ENCODE results near the gene CASP8AP2.
"Not testable (repeated sequence)": the region's sequence is repeated elsewhere in the genome, so short reads cannot be mapped to it uniquely, and the experiment has no call there.

The CASP8AP2 gene

GRCh38 chr6:89873721-89874120, 44.0 kb downstream of the CASP8AP2 start:
- H3K4me1 ChIP-seq (ENCODE audit: control insufficient read depth in 5 of 5, insufficient read depth in 5 of 5, low read length in 5 of 5), result no peaks in the 10 kb centered on the region
- H3K9me3 ChIP-seq (ENCODE audit: control insufficient read depth in 5 of 5, low read length in 5 of 5), result no peaks in the 10 kb centered on the region
- H3K27me3 ChIP-seq (ENCODE audit: control insufficient read depth in 5 of 5, insufficient read depth in 4 of 5, low read length in 5 of 5), result no peaks in the 10 kb centered on the region
- no peak overlapping the region for H3K4me3 ChIP-seq (ENCODE audit: low read depth in 1 of 5, low read length in 5 of 5)
- H3K36me3 ChIP-seq (ENCODE audit: control insufficient read depth in 5 of 5, insufficient read depth in 5 of 5, low read length in 5 of 5), result peaks cover 14 to 32% (median 20%) of the 10 kb centered on the region in 5 donors
- no peak overlapping the region for H3K9ac ChIP-seq (ENCODE audit: low read length in 5 of 5)
- no peak overlapping the region for H3K27ac ChIP-seq (ENCODE audit: low read depth, low read length)

GRCh38 chr6:89874438-89874837, 44.8 kb downstream of the CASP8AP2 start:
- peaks cover 14 to 32% (median 20%) of the 10 kb centered on the region in 5 donors for H3K36me3 ChIP-seq (ENCODE audit: control insufficient read depth in 5 of 5, insufficient read depth in 5 of 5, low read length in 5 of 5)
- no peak overlapping the region for H3K27ac ChIP-seq (ENCODE audit: low read depth, low read length)

GRCh38 chr6:89886378-89887120, 56.9 kb downstream of the CASP8AP2 start:
- Histone ChIP-seq H3K9me3 (ENCODE audit: control insufficient read depth in 5 of 5, low read length in 5 of 5) (peaks cover 0 to 5% (median 0%) of the 10 kb centered on the region in 5 donors), H3K4me1 (ENCODE audit: control insufficient read depth in 5 of 5, insufficient read depth in 5 of 5, low read length in 5 of 5) (peaks cover 0 to 6% (median 0%) of the 10 kb centered on the region in 5 donors), H3K9ac (ENCODE audit: low read length in 5 of 5) (no peak overlapping the region), H3K27ac (ENCODE audit: low read depth, low read length) (no peak overlapping the region), H3K36me3 (ENCODE audit: control insufficient read depth in 5 of 5, insufficient read depth in 5 of 5, low read length in 5 of 5) (no peaks in the 10 kb centered on the region), H3K27me3 (ENCODE audit: control insufficient read depth in 5 of 5, insufficient read depth in 4 of 5, low read length in 5 of 5) (peaks cover 7 to 23% (median 11%) of the 10 kb centered on the region in 5 donors), H3K4me3 (ENCODE audit: low read depth in 1 of 5, low read length in 5 of 5) (no peak overlapping the region)

More at GRCh38 chr6:89874438-89874837, 44.8 kb downstream of the CASP8AP2 start:
- H3K4me1 ChIP-seq (ENCODE audit: control insufficient read depth in 5 of 5, insufficient read depth in 5 of 5, low read length in 5 of 5), result no peaks in the 10 kb centered on the region
- H3K27me3 ChIP-seq (ENCODE audit: control insufficient read depth in 5 of 5, insufficient read depth in 4 of 5, low read length in 5 of 5), result no peaks in the 10 kb centered on the region
- no peak overlapping the region for H3K4me3 ChIP-seq (ENCODE audit: low read depth in 1 of 5, low read length in 5 of 5)
- no peak overlapping the region for H3K9ac ChIP-seq (ENCODE audit: low read length in 5 of 5)
- H3K9me3 ChIP-seq (ENCODE audit: control insufficient read depth in 5 of 5, low read length in 5 of 5), result no peaks in the 10 kb centered on the region

- Histone ChIP-seq H3K9ac (ENCODE audit: low read length in 5 of 5) (no peak overlapping the region), H3K27ac (ENCODE audit: low read depth, low read length) (no peak overlapping the region), H3K36me3 (ENCODE audit: control insufficient read depth in 5 of 5, insufficient read depth in 5 of 5, low read length in 5 of 5) (no peaks in the 10 kb centered on the region), H3K27me3 (ENCODE audit: control insufficient read depth in 5 of 5, insufficient read depth in 4 of 5, low read length in 5 of 5) (peaks cover 9 to 28% (median 14%) of the 10 kb centered on the region in 5 donors), H3K4me3 (ENCODE audit: low read depth in 1 of 5, low read length in 5 of 5) (no peak overlapping the region), H3K9me3 (ENCODE audit: control insufficient read depth in 5 of 5, low read length in 5 of 5) (peaks cover 0 to 5% (median 0%) of the 10 kb centered on the region in 5 donors), H3K4me1 (ENCODE audit: control insufficient read depth in 5 of 5, insufficient read depth in 5 of 5, low read length in 5 of 5) (peaks cover 0 to 6% (median 0%) of the 10 kb centered on the region in 5 donors)
Measured at GRCh38 chr6:89887452-89888137, 57.9 kb downstream of the CASP8AP2 start.

GRCh38 chr6:89888138-89888514, 58.4 kb downstream of the CASP8AP2 start:
- Histone ChIP-seq H3K4me3 (ENCODE audit: low read depth in 1 of 5, low read length in 5 of 5) (no peak overlapping the region), H3K27me3 (ENCODE audit: control insufficient read depth in 5 of 5, insufficient read depth in 4 of 5, low read length in 5 of 5) (peaks cover 9 to 28% (median 14%) of the 10 kb centered on the region in 5 donors)

DNA sequence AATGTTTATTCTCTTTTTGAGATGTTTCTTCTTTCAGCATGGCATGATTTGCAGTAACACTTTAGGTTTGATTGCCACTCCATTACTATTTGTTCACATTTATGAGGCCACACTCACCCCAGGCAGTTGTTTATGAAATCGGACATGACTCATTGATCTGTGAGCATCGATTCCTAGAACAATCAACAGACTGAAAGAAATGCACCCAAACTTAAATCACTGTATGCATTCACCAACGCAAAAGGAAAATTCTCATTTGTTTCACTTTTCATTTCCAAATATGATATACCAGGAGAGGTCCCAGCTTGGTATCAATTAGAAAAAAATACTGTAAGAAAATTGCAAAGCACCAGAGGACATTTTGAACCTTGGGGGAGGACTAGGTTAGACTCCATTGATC, 59.2 kb downstream of the CASP8AP2 start:
- Histone ChIP-seq H3K4me3 (ENCODE audit: low read depth in 1 of 5, low read length in 5 of 5) (no peak overlapping the region), H3K27ac (ENCODE audit: low read depth, low read length) (no peak overlapping the region), H3K9me3 (ENCODE audit: control insufficient read depth in 5 of 5, low read length in 5 of 5) (peaks cover 0 to 5% (median 0%) of the 10 kb centered on the region in 5 donors), H3K36me3 (ENCODE audit: control insufficient read depth in 5 of 5, insufficient read depth in 5 of 5, low read length in 5 of 5) (no peaks in the 10 kb centered on the region), H3K4me1 (ENCODE audit: control insufficient read depth in 5 of 5, insufficient read depth in 5 of 5, low read length in 5 of 5) (peaks cover 0 to 6% (median 0%) of the 10 kb centered on the region in 5 donors), H3K9ac (ENCODE audit: low read length in 5 of 5) (no peak overlapping the region), H3K27me3 (ENCODE audit: control insufficient read depth in 5 of 5, insufficient read depth in 4 of 5, low read length in 5 of 5) (peaks cover 9 to 33% (median 14%) of the 10 kb centered on the region in 5 donors)

More at GRCh38 chr6:89888138-89888514, 58.4 kb downstream of the CASP8AP2 start:
- Histone ChIP-seq H3K9me3 (ENCODE audit: control insufficient read depth in 5 of 5, low read length in 5 of 5) (peaks cover 0 to 5% (median 0%) of the 10 kb centered on the region in 5 donors), H3K9ac (ENCODE audit: low read length in 5 of 5) (no peak overlapping the region), H3K27ac (ENCODE audit: low read depth, low read length) (no peak overlapping the region), H3K4me1 (ENCODE audit: control insufficient read depth in 5 of 5, insufficient read depth in 5 of 5, low read length in 5 of 5) (peaks cover 0 to 6% (median 0%) of the 10 kb centered on the region in 5 donors), H3K36me3 (ENCODE audit: control insufficient read depth in 5 of 5, insufficient read depth in 5 of 5, low read length in 5 of 5) (no peaks in the 10 kb centered on the region)

- not testable (repeated sequence) for H3K9ac ChIP-seq (ENCODE audit: low read length in 5 of 5); H3K4me1 ChIP-seq (ENCODE audit: control insufficient read depth in 5 of 5, insufficient read depth in 5 of 5, low read length in 5 of 5); H3K9me3 ChIP-seq (ENCODE audit: control insufficient read depth in 5 of 5, low read length in 5 of 5); H3K27ac ChIP-seq (ENCODE audit: low read depth, low read length); H3K36me3 ChIP-seq (ENCODE audit: control insufficient read depth in 5 of 5, insufficient read depth in 5 of 5, low read length in 5 of 5); H3K4me3 ChIP-seq (ENCODE audit: low read depth in 1 of 5, low read length in 5 of 5)
- peaks cover 11 to 33% (median 16%) of the 10 kb centered on the region in 5 donors for H3K27me3 ChIP-seq (ENCODE audit: control insufficient read depth in 5 of 5, insufficient read depth in 4 of 5, low read length in 5 of 5)
Measured at GRCh38 chr6:89890845-89891528, 61.3 kb downstream of the CASP8AP2 start.

DNA sequence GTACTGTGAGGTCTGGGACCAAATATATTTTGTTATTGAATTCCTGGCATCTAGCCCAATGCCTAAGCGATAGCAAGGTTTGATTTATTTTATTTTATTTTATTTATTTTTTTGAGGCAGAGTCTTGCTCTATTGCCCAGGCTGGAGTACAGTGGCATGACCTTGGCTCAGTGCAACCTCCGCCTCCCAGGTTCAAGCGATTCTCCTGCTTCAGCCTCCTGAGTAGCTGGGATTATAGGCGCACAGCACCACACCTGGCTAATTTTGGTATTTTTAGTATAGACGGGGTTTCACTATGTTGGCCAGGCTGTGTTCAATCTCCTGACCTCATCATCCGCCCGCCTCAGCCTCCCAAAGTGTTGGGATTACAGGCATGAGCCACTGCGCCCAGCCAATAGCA, 62.9 kb downstream of the CASP8AP2 start:
- H3K4me3 ChIP-seq (ENCODE audit: low read depth in 1 of 5, low read length in 5 of 5); H3K27ac ChIP-seq (ENCODE audit: low read depth, low read length); H3K9me3 ChIP-seq (ENCODE audit: control insufficient read depth in 5 of 5, low read length in 5 of 5); H3K36me3 ChIP-seq (ENCODE audit: control insufficient read depth in 5 of 5, insufficient read depth in 5 of 5, low read length in 5 of 5); H3K9ac ChIP-seq (ENCODE audit: low read length in 5 of 5); H3K4me1 ChIP-seq (ENCODE audit: control insufficient read depth in 5 of 5, insufficient read depth in 5 of 5, low read length in 5 of 5): not testable (repeated sequence)
- peaks cover under 1 to 25% (median 11%) of the 10 kb centered on the region in 5 donors for H3K27me3 ChIP-seq (ENCODE audit: control insufficient read depth in 5 of 5, insufficient read depth in 4 of 5, low read length in 5 of 5)

GRCh38 chr6:89894169-89894568, 64.5 kb downstream of the CASP8AP2 start, which contains the start of gene GJA10:
GJA10 (plus strand) TSS chr6:89894469; CDS start chr6:89894469, 0 bp downstream.
- H3K9ac ChIP-seq (ENCODE audit: low read length in 5 of 5), result no peak within 1 kb of the TSS
- no peak within 1 kb of the TSS for H3K4me3 ChIP-seq (ENCODE audit: low read depth in 1 of 5, low read length in 5 of 5)
- H3K27me3 ChIP-seq (ENCODE audit: control insufficient read depth in 5 of 5, insufficient read depth in 4 of 5, low read length in 5 of 5), result peaks cover 0 to 13% (median 5%) of the 10 kb centered on the region in 5 donors
- no peak within 1 kb of the TSS for H3K27ac ChIP-seq (ENCODE audit: low read depth, low read length)
- H3K36me3 ChIP-seq (ENCODE audit: control insufficient read depth in 5 of 5, insufficient read depth in 5 of 5, low read length in 5 of 5), result no peaks in the 10 kb centered on the region
- no peaks in the 10 kb centered on the region for H3K4me1 ChIP-seq (ENCODE audit: control insufficient read depth in 5 of 5, insufficient read depth in 5 of 5, low read length in 5 of 5)
- no peaks in the 10 kb centered on the region for H3K9me3 ChIP-seq (ENCODE audit: control insufficient read depth in 5 of 5, low read length in 5 of 5)

Measured in subcutaneous abdominal adipose tissue (tissue), 5 donors.